HepG2 (cell line): ENCODE results near the gene MDM4. TPM values are rescaled to one million over a fixed set of nuclear protein-coding genes. Genes with fewer than 3 reads are reported as not detected.
"Not testable (repeated sequence)": the region's sequence is repeated elsewhere in the genome, so short reads cannot be mapped to it uniquely, and the experiment has no call there.

Source experiments
- ATAC-seq: fragments of 200-7000 bp; cut with Tn5 transposase; 3 replicates; pipeline ENCODE4 v1.9.1; 2020; ENCODE audit warnings: mild to moderate bottlenecking, moderate library complexity
- BruUV-seq: library from RNA; stranded (reverse); fragments of 400-500 nt; replicated peaks from 2 replicates; lab custom pipeline; 2021; lab: Mats Ljungman, UMichigan
- CTCF ChIA-PET: fragments of 300-600 bp; formaldehyde crosslinking; extraction: SDS; loops from one replicate; lab custom pipeline; 2021; ENCODE audit warnings: low total read pairs, inconsistent platforms, low intra/inter-chr PET ratio; lab: Yijun Ruan, JAX
- POLR2A ChIA-PET: fragments of 350-600 bp; sonication (Branson Sonifier 250); formaldehyde crosslinking; loops from one replicate; lab custom pipeline; 2020; ENCODE audit warnings: antibody characterized with exemption, inconsistent platforms; lab: Yijun Ruan, JAX
- DNase-seq: peaks from one replicate; pipeline ENCODE4 v3.0.0-alpha.2; 2015; ENCODE audit warnings: low spot score
- FAIRE-seq: peaks from 3 replicates; lab custom pipeline; 2011; peaks lifted over from hg19 to GRCh38; lab: Jason Lieb, UNC
- H2AFZ ChIP-seq: one replicate; pipeline ENCODE4 v1.6.1; 2011; ENCODE audit warnings: low read length, inconsistent platforms
- H3K27ac ChIP-seq: fragments of 300-600 bp; 3 replicates; pipeline ENCODE4 v1.8.0; 2011; ENCODE audit warnings: mixed run types, mild to moderate bottlenecking, mixed read lengths, low read length, inconsistent platforms; ENCODE audit not compliant: insufficient read depth; ENCODE audit errors: extremely low read length
- H3K27me3 ChIP-seq, 2 experiments: fragments of 200-600 bp in 1 of 2; 2 replicates in 1 of 2; 3 replicates in 1 of 2; pipeline versions ENCODE4 v1.6.0 to v1.8.0; 2011; ENCODE audit warnings: low read length in 2 of 2, mild to moderate bottlenecking in 2 of 2, moderate library complexity in 2 of 2, inconsistent platforms in 1 of 2; ENCODE audit not compliant: insufficient read depth in 2 of 2, control insufficient read depth in 1 of 2
- H3K36me3 ChIP-seq, 2 experiments: fragments of 200-600 bp in 1 of 2; replicated peaks in 1 of 2; 2 replicates in 1 of 2; 3 replicates in 1 of 2; pipeline versions ENCODE4 v1.5.1 to v1.8.0; 2011; ENCODE audit warnings: low read length in 2 of 2, inconsistent platforms in 1 of 2; ENCODE audit not compliant: insufficient read depth in 2 of 2, control insufficient read depth in 1 of 2
- H3K4me1 ChIP-seq: 2 replicates; pipeline ENCODE4 v1.5.1; 2012; ENCODE audit warnings: low read length, inconsistent platforms; ENCODE audit not compliant: insufficient read depth
- H3K4me2 ChIP-seq: 2 replicates; pipeline ENCODE4 v1.6.0; 2011; ENCODE audit warnings: low read depth, low read length, inconsistent platforms
- H3K4me3 ChIP-seq, 3 experiments: fragments of 200-600 bp in 1 of 3; sonication (generic), shearing (Covaris generic) in 1 of 3; replicated peaks in 1 of 3; 2 replicates each; pipeline ENCODE4 v1.5.1; 2011 to 2016; ENCODE audit warnings: low read length in 3 of 3, inconsistent platforms in 2 of 3, low read depth in 2 of 3, mild to moderate bottlenecking in 2 of 3, control low read depth in 1 of 3, mixed read lengths in 1 of 3; ENCODE audit not compliant: insufficient read depth in 1 of 3
- H3K79me2 ChIP-seq: one replicate; pipeline ENCODE4 v1.6.1; 2011; ENCODE audit warnings: low read length, inconsistent platforms; ENCODE audit not compliant: insufficient read depth
- H3K9ac ChIP-seq: 2 replicates; pipeline ENCODE4 v1.6.0; 2011; ENCODE audit warnings: mild to moderate bottlenecking, low read depth, low read length, inconsistent platforms; ENCODE audit not compliant: insufficient read depth
- H3K9me3 ChIP-seq: 2 replicates; pipeline ENCODE4 v1.5.1; 2012; ENCODE audit warnings: mild to moderate bottlenecking, low read length
- H4K20me1 ChIP-seq: 2 replicates; pipeline ENCODE4 v1.6.0; 2011; ENCODE audit warnings: inconsistent platforms, mild to moderate bottlenecking, low read length, moderate library complexity; ENCODE audit not compliant: insufficient read depth
- CC2D1A ChIP-seq: sonication (generic); formaldehyde crosslinking; IDR thresholded peaks from 2 replicates; pipeline ENCODE4 v1.8.1; 2023; ENCODE audit warnings: mild to moderate bottlenecking, missing genetic modification reagents
- LCORL ChIP-seq, 2 experiments: fragments of 450-650 bp in 1 of 2; sonication (generic) in 1 of 2; formaldehyde crosslinking in 1 of 2; IDR thresholded peaks; 2 replicates each; pipeline versions ENCODE4 v1.5.0 to v1.6.1; 2017 to 2020; ENCODE audit warnings: antibody characterized with exemption in 1 of 2, missing genetic modification reagents in 1 of 2
- POLR2G ChIP-seq: fragments of 200-400 bp; formaldehyde crosslinking; IDR thresholded peaks from 2 replicates; pipeline ENCODE4 v1.6.1; 2018; ENCODE audit warnings: mild to moderate bottlenecking, low read depth, low read length, moderate library complexity
- RAD51 ChIP-seq: fragments of 450-650 bp; IDR thresholded peaks from 2 replicates; pipeline ENCODE4 v1.6.1; 2016; ENCODE audit warnings: borderline replicate concordance
- RBM22 ChIP-seq: fragments of 200-400 bp; formaldehyde crosslinking; optimal IDR thresholded peaks from 2 replicates; pipeline ENCODE3; 2017; ENCODE audit warnings: mild to moderate bottlenecking, low read length, moderate library complexity
- REPIN1 ChIP-seq: sonication (generic); formaldehyde crosslinking; IDR thresholded peaks from 2 replicates; pipeline ENCODE4 v1.8.0; 2022; ENCODE audit warnings: missing genetic modification reagents, low read depth, mild to moderate bottlenecking, borderline replicate concordance
- WGBS: methylation state at CpG from one replicate; pipeline ENCODE4 v1.1.6; 2017; ENCODE audit warnings: low lambda C conversion rate; 5-methylcytosine and 5-hydroxymethylcytosine counted together
- in situ Hi-C: cut with HindIII; loops from 2 replicates; pipeline ENCODE4 v1.10.0; 2017; ENCODE audit warnings: low pct_unique_long_range_greater_than_20kb; ENCODE audit not compliant: extremely low pct_ligation_motif_present
- intact Hi-C: fragments of 100-400 bp; cut with micrococcal nuclease; formaldehyde crosslinking; loops from one replicate; pipeline ENCODE4 v1.10.0; 2022; ENCODE audit not compliant: unreplicated experiment
- polyA plus RNA-seq, 8 experiments: library from polyadenylated mRNA; depleted of rRNA in 3 of 8; stranded (reverse) in 7 of 8; unstranded in 1 of 8; fragments of >200 nt; fragmentation: Illumina TruSeq in 4 of 8; extraction: Trizol in 4 of 8; gene quantifications; 2 replicates each; pipeline versions ENCODE4 v1.2.1 to v1.2.3, GENCODE V29; 2011 to 2016; ENCODE audit warnings: low read depth in 4 of 8, missing spikeins in 1 of 8, mixed read lengths in 1 of 8; ENCODE audit not compliant: insufficient read depth in 1 of 8
- total RNA-seq, 5 experiments: library from RNA; depleted of rRNA; stranded (reverse); fragments of >200 nt; fragmentation: Illumina TruSeq; extraction: Trizol; gene quantifications; 2 replicates each; pipeline ENCODE4 v1.2.3, GENCODE V29; 2016; ENCODE audit warnings: low read depth in 1 of 5
- TF ChIP-seq, protein P1 (sequence below): sonication (generic); formaldehyde crosslinking; IDR thresholded peaks from 2 replicates; pipeline ENCODE4 v1.4.0; 2020; ENCODE audit warnings: missing genetic modification reagents
- TF ChIP-seq, protein P2 (sequence below): sonication (generic); formaldehyde crosslinking; IDR thresholded peaks from 2 replicates; pipeline ENCODE4 v1.5.0; 2020; ENCODE audit warnings: mild to moderate bottlenecking, missing genetic modification reagents
- TF ChIP-seq, protein P3 (sequence below): sonication (generic); formaldehyde crosslinking; IDR thresholded peaks from 2 replicates; pipeline ENCODE4 v1.8.0; 2023; ENCODE audit warnings: mild to moderate bottlenecking, missing genetic modification reagents
- TF ChIP-seq, protein P4 (sequence below): sonication (generic); formaldehyde crosslinking; IDR thresholded peaks from 2 replicates; pipeline ENCODE4 v1.9.0; 2021; ENCODE audit warnings: missing genetic modification reagents, mild to moderate bottlenecking, borderline replicate concordance
- TF ChIP-seq, protein P5 (sequence below): sonication (generic); formaldehyde crosslinking; conservative IDR thresholded peaks from 2 replicates; pipeline ENCODE4 v1.4.0; 2020; ENCODE audit warnings: missing genetic modification reagents

Gene MDM4
- total and polyA plus RNA-seq, 2 of the 13 experiments (the other 11 are each of a cell fraction or from before 2014, with no cell fraction given): 14.9 to 19.0 TPM

GRCh38 chr1:204558467-204558866, 42.3 kb downstream of the MDM4 start:
- DNase-seq: no peak
- Histone ChIP-seq H3K4me2 (no peak overlapping the region), H3K27ac (no peak overlapping the region)
- CTCF ChIA-PET: no interaction called here
- TF ChIP-seq CC2D1A (CRISPR knock-in tag) (no peak), REPIN1 (CRISPR knock-in tag) (no peak), LCORL (IDR thresholded peaks at IDR 0.05) (peak; percentile 52), LCORL (CRISPR knock-in tag; IDR thresholded peaks at IDR 0.05) (no peak), RAD51 (no peak), RBM22 (peak; percentile 63), POLR2G (peak; percentile 35)
- TF ChIP-seq, protein P1, sequence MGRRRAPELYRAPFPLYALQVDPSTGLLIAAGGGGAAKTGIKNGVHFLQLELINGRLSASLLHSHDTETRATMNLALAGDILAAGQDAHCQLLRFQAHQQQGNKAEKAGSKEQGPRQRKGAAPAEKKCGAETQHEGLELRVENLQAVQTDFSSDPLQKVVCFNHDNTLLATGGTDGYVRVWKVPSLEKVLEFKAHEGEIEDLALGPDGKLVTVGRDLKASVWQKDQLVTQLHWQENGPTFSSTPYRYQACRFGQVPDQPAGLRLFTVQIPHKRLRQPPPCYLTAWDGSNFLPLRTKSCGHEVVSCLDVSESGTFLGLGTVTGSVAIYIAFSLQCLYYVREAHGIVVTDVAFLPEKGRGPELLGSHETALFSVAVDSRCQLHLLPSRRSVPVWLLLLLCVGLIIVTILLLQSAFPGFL: no peak
- TF ChIP-seq, protein P2, sequence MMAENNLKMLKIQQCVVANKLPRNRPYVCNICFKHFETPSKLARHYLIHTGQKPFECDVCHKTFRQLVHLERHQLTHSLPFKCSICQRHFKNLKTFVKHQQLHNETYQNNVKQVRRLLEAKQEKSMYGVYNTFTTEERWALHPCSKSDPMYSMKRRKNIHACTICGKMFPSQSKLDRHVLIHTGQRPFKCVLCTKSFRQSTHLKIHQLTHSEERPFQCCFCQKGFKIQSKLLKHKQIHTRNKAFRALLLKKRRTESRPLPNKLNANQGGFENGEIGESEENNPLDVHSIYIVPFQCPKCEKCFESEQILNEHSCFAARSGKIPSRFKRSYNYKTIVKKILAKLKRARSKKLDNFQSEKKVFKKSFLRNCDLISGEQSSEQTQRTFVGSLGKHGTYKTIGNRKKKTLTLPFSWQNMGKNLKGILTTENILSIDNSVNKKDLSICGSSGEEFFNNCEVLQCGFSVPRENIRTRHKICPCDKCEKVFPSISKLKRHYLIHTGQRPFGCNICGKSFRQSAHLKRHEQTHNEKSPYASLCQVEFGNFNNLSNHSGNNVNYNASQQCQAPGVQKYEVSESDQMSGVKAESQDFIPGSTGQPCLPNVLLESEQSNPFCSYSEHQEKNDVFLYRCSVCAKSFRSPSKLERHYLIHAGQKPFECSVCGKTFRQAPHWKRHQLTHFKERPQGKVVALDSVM (CRISPR knock-in tag): no peak
- TF ChIP-seq, protein P3, sequence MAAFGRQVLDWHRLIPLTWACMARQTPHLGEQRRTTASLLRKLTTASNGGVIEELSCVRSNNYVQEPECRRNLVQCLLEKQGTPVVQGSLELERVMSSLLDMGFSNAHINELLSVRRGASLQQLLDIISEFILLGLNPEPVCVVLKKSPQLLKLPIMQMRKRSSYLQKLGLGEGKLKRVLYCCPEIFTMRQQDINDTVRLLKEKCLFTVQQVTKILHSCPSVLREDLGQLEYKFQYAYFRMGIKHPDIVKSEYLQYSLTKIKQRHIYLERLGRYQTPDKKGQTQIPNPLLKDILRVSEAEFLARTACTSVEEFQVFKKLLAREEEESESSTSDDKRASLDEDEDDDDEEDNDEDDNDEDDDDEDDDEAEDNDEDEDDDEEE (CRISPR knock-in tag): no peak
- TF ChIP-seq, protein P4, sequence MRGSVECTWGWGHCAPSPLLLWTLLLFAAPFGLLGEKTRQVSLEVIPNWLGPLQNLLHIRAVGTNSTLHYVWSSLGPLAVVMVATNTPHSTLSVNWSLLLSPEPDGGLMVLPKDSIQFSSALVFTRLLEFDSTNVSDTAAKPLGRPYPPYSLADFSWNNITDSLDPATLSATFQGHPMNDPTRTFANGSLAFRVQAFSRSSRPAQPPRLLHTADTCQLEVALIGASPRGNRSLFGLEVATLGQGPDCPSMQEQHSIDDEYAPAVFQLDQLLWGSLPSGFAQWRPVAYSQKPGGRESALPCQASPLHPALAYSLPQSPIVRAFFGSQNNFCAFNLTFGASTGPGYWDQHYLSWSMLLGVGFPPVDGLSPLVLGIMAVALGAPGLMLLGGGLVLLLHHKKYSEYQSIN: no peak
- TF ChIP-seq, protein P5, sequence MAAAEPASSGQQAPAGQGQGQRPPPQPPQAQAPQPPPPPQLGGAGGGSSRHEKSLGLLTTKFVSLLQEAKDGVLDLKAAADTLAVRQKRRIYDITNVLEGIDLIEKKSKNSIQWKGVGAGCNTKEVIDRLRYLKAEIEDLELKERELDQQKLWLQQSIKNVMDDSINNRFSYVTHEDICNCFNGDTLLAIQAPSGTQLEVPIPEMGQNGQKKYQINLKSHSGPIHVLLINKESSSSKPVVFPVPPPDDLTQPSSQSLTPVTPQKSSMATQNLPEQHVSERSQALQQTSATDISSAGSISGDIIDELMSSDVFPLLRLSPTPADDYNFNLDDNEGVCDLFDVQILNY (CRISPR knock-in tag): no peak
- TF ChIP-seq, all 625 proteins: peak for 3
- no peaks in the 10 kb centered on the region for H3K4me1 ChIP-seq
- no TSS peak for BruUV-seq
- H3K4me3 ChIP-seq: no peak overlapping the region
- no peaks in the 10 kb centered on the region for H4K20me1 ChIP-seq
- no peaks in the 10 kb centered on the region for H3K79me2 ChIP-seq
- no peak overlapping the region for H3K9ac ChIP-seq
- in situ Hi-C loops (no loop called here), intact Hi-C loops (no loop called here)
- WGBS: 100% methylated on average over 2 of the region's 2 CpGs
- no peaks in the 10 kb centered on the region for H3K27me3 ChIP-seq
- H3K9me3 ChIP-seq: no peaks in the 10 kb centered on the region
- ATAC-seq (no peak), FAIRE-seq (no peak)
- peaks cover 0 to 1% of the 10 kb centered on the region in 2 experiments; a peak in 2 of 5 replicates for H3K36me3 ChIP-seq
- no peak overlapping the region for H2AFZ ChIP-seq
- POLR2A ChIA-PET: no interaction called here

- H3K27ac ChIP-seq, H3K36me3 ChIP-seq, ATAC-seq, FAIRE-seq, CTCF ChIA-PET, H3K4me3 ChIP-seq, H2AFZ ChIP-seq, H3K4me2 ChIP-seq, DNase-seq, intact Hi-C loops, BruUV-seq, POLR2A ChIA-PET, H3K9me3 ChIP-seq, H4K20me1 ChIP-seq, H3K9ac ChIP-seq, H3K79me2 ChIP-seq, H3K4me1 ChIP-seq, H3K27me3 ChIP-seq: not testable (repeated sequence)
- in situ Hi-C loops: loop anchor here (10.0 kb wide), 1 partner anchor 245 kb away; no protein-coding TSS in a partner anchor
- WGBS: 98% methylated on average over 6 of the region's 6 CpGs
These were observed 43.8 kb downstream of the MDM4 start for GRCh38 chr1:204560002-204560401.
